Endothelial cell of umbilical vein (primary cell): ENCODE results near the gene MGLL. TPM values are rescaled to one million over a fixed set of nuclear protein-coding genes. Genes with fewer than 3 reads are reported as not detected.

Experiments used
- BruUV-seq: library from RNA; stranded (reverse); fragments of 400-500 nt; replicated peaks from 2 replicates; lab custom pipeline; 2021; lab: Mats Ljungman, UMichigan
- CTCF ChIA-PET: fragments of 300-600, 350-600 bp; sonication (Branson Sonifier 250); formaldehyde crosslinking; loops from one replicate; lab custom pipeline; 2021; ENCODE audit warnings: antibody characterized with exemption, inconsistent platforms; lab: Charles Lee
- POLR2A ChIA-PET: fragments of 300-600, 350-600 bp; sonication (Branson Sonifier 250); formaldehyde crosslinking; loops from one replicate; lab custom pipeline; 2021; ENCODE audit warnings: antibody characterized with exemption, inconsistent platforms; lab: Charles Lee
- DNase-seq: peaks from one replicate; pipeline ENCODE4 v3.0.0-alpha.2; 2011; ENCODE audit warnings: low read depth, low spot score
- FAIRE-seq: peaks from 2 replicates; lab custom pipeline; 2011; peaks lifted over from hg19 to GRCh38; lab: Jason Lieb, UNC
- H2AFZ ChIP-seq: 2 replicates; pipeline ENCODE4 v1.6.0; 2012; ENCODE audit warnings: low read depth, low read length, control low read depth, inconsistent platforms
- H3K27ac ChIP-seq: 2 replicates; pipeline ENCODE4 v1.5.1; 2011; ENCODE audit warnings: low read depth, mild to moderate bottlenecking, control low read depth, low read length, moderate library complexity; ENCODE audit not compliant: insufficient read depth
- H3K27me3 ChIP-seq, 2 experiments: 2 replicates each; pipeline versions ENCODE4 v1.6.0 to v1.6.1; 2011; ENCODE audit warnings: low read length in 2 of 2, mixed read lengths in 1 of 2; ENCODE audit not compliant: control insufficient read depth in 2 of 2, insufficient read depth in 2 of 2
- H3K36me3 ChIP-seq, 2 experiments: 2 replicates in 1 of 2; 3 replicates in 1 of 2; pipeline ENCODE4 v1.5.1; 2011; ENCODE audit warnings: low read length in 2 of 2, mild to moderate bottlenecking in 1 of 2, moderate library complexity in 1 of 2; ENCODE audit not compliant: control insufficient read depth in 2 of 2, insufficient read depth in 2 of 2; ENCODE audit errors: extremely low read depth in 1 of 2
- H3K4me1 ChIP-seq: 3 replicates; pipeline ENCODE4 v1.5.1; 2011; ENCODE audit warnings: mild to moderate bottlenecking, low read length; ENCODE audit not compliant: control insufficient read depth, insufficient read depth; ENCODE audit errors: extremely low read depth
- H3K4me2 ChIP-seq: 2 replicates; pipeline ENCODE4 v1.6.1; 2011; ENCODE audit warnings: low read length, control low read depth, mixed read lengths; ENCODE audit not compliant: insufficient read depth
- H3K4me3 ChIP-seq, 3 experiments: fragments of 200-600 bp in 1 of 3; sonication (generic), shearing (Covaris generic) in 1 of 3; replicated peaks in 1 of 3; 2 replicates each; pipeline ENCODE4 v1.5.1; 2011 to 2016; ENCODE audit warnings: control low read depth in 3 of 3, low read length in 3 of 3, mild to moderate bottlenecking in 2 of 3, inconsistent platforms in 1 of 3, low read depth in 1 of 3, moderate library complexity in 1 of 3; ENCODE audit not compliant: insufficient read depth in 1 of 3
- H3K79me2 ChIP-seq: 2 replicates; pipeline ENCODE4 v1.6.0; 2012; ENCODE audit warnings: low read length, inconsistent platforms; ENCODE audit not compliant: control insufficient read depth, insufficient read depth
- H3K9ac ChIP-seq: replicated peaks from 2 replicates; pipeline ENCODE3; 2011; ENCODE audit warnings: low read length, control low read depth; ENCODE audit not compliant: insufficient read depth; ENCODE audit errors: extremely low read depth
- H3K9me1 ChIP-seq: replicated peaks from 3 replicates; pipeline ENCODE4 v1.6.0; 2011; ENCODE audit warnings: mild to moderate bottlenecking, low read length; ENCODE audit not compliant: control insufficient read depth, insufficient read depth; ENCODE audit errors: extremely low read depth
- H3K9me3 ChIP-seq: replicated peaks from 2 replicates; pipeline ENCODE4 v1.5.1; 2012; ENCODE audit warnings: low read length, inconsistent platforms; ENCODE audit not compliant: control insufficient read depth, insufficient read depth
- H4K20me1 ChIP-seq: replicated peaks from 2 replicates; pipeline ENCODE3; 2011; ENCODE audit warnings: mild to moderate bottlenecking, low read length; ENCODE audit not compliant: control insufficient read depth, insufficient read depth; ENCODE audit errors: extremely low read depth
- CTCF ChIP-seq, 2 donors: IDR thresholded peaks; 1 replicate in 1 of 2; 2 replicates in 1 of 2; pipeline ENCODE4 v1.5.1; 2011; ENCODE audit warnings: low read length in 2 of 2, mild to moderate bottlenecking in 2 of 2, moderate library complexity in 2 of 2, control low read depth in 1 of 2, inconsistent platforms in 1 of 2, low read depth in 1 of 2; ENCODE audit not compliant: insufficient read depth in 1 of 2; ENCODE audit errors: extremely low read depth in 1 of 2
- EZH2 ChIP-seq: IDR thresholded peaks from 2 replicates; pipeline ENCODE4 v1.6.1; 2012; ENCODE audit warnings: borderline replicate concordance, low read depth, mild to moderate bottlenecking, moderate library complexity, low read length, inconsistent platforms; ENCODE audit not compliant: severe bottlenecking
- FOS ChIP-seq: IDR thresholded peaks from 2 replicates; pipeline ENCODE4 v1.6.1; 2011; ENCODE audit warnings: mild to moderate bottlenecking, low read length, moderate library complexity, borderline replicate concordance; ENCODE audit not compliant: insufficient read depth
- GATA2 ChIP-seq: IDR thresholded peaks from 2 replicates; pipeline ENCODE4 v1.7.0; 2011; ENCODE audit warnings: low read depth, mild to moderate bottlenecking, moderate library complexity, mixed read lengths, low read length; ENCODE audit not compliant: insufficient read length, insufficient read depth
- JUN ChIP-seq: IDR thresholded peaks from 2 replicates; pipeline ENCODE4 v1.6.1; 2011; ENCODE audit warnings: borderline replicate concordance, low read depth; ENCODE audit not compliant: insufficient read length, insufficient read depth
- MAX ChIP-seq: IDR thresholded peaks from 2 replicates; pipeline ENCODE4 v1.6.1; 2011; ENCODE audit not compliant: insufficient read depth, insufficient read length
- MYC ChIP-seq: IDR thresholded peaks from one replicate; pipeline ENCODE4 v1.6.1; 2011; ENCODE audit warnings: mild to moderate bottlenecking, low read depth, low read length
- POLR2A ChIP-seq: IDR thresholded peaks from 2 replicates; pipeline ENCODE4 v1.6.1; 2012; ENCODE audit warnings: low read depth, mild to moderate bottlenecking, control low read depth, low read length
- POLR2AphosphoS5 ChIP-seq: IDR thresholded peaks from 2 replicates; pipeline ENCODE4 v1.6.1; 2012; ENCODE audit warnings: low read depth, mild to moderate bottlenecking, control low read depth, low read length, moderate library complexity; ENCODE audit not compliant: insufficient read depth
- dilution Hi-C: fragments of 300-500 bp; cut with MboI; formaldehyde crosslinking; loops from one replicate; pipeline ENCODE4 v1.15.0; 2019; ENCODE audit warnings: low sequenced_read_pairs; ENCODE audit not compliant: extremely low pct_ligation_motif_present
- intact Hi-C: fragments of 100-400 bp; cut with micrococcal nuclease; formaldehyde crosslinking; loops from one replicate; pipeline ENCODE4 v1.10.0; 2022
- polyA plus RNA-seq, 4 experiments: library from polyadenylated mRNA; depleted of rRNA in 3 of 4; stranded (reverse) in 3 of 4; unstranded in 1 of 4; fragments of >200 nt; gene quantifications; 2 replicates each; pipeline versions ENCODE4 v1.2.1 to v1.2.3, GENCODE V29; 2011 to 2012; ENCODE audit warnings: missing spikeins in 1 of 4
- total RNA-seq: library from RNA; stranded (reverse); gene quantifications from 2 replicates; pipeline ENCODE4 v1.2.3, GENCODE V29; 2021

Gene MGLL
- total and polyA plus RNA-seq, 2 donors (not counting 3 experiments of a cell fraction or from before 2014, with no cell fraction given), result 30.7 to 60.2 TPM

DNA sequence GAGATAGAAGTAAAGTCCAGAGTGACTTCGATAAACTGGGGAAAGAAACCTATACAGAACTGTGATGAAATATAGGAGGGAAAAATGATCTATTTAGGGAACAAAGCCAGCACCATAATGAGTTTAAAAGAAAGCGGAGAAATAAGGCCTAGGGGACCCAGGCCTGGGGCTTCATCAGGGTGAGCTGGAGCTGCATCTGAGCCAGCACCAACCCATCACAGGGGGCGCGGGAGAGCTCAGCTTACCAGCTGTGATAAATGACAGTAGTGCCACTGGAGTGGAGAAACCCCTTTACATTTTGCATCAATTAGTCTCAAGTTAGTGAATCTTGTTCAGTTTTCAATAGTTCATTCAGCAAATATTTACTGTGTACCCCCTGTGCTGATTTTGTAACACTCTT, 172.1 kb downstream of the MGLL start:
- ChIA-PET POLR2A (no interaction called here), CTCF (interaction anchor here (1.1 to 3.7 kb wide), 8 partner anchors 12 to 483 kb away, joined by 3 to 41 read pairs (median 8); no protein-coding TSS in a partner anchor)
- no peak overlapping the region for H3K4me3 ChIP-seq
- no peaks in the 10 kb centered on the region for H3K79me2 ChIP-seq
- no peaks in the 10 kb centered on the region for H3K9me3 ChIP-seq
- no peak overlapping the region for H2AFZ ChIP-seq
- DNase-seq, result no peak
- H3K9ac ChIP-seq, result no peak overlapping the region
- no peak for FAIRE-seq
- no peaks in the 10 kb centered on the region for H3K27me3 ChIP-seq
- no peak overlapping the region for H3K27ac ChIP-seq
- H3K4me2 ChIP-seq, result no peak overlapping the region
- no peak for TF ChIP-seq MYC
- no peak for TF ChIP-seq CTCF (IDR thresholded peaks at IDR 0.05; ENCODE audit: extremely low read depth in 1 of 2, insufficient read depth in 1 of 2, low read depth in 1 of 2, low read length in 2 of 2)
- TF ChIP-seq POLR2A, result no peak
- TF ChIP-seq FOS, result no peak
- no peak for TF ChIP-seq EZH2
- TF ChIP-seq JUN, result no peak
- TF ChIP-seq POLR2AphosphoS5, result no peak
- no peak for TF ChIP-seq MAX
- no peak for TF ChIP-seq GATA2
- BruUV-seq, result no TSS peak
- H3K36me3 ChIP-seq, result no peaks in the 10 kb centered on the region
- H3K4me1 ChIP-seq, result no peaks in the 10 kb centered on the region
- dilution Hi-C loops (no loop called here), intact Hi-C loops (loop anchor here (5.0 kb wide), 1 partner anchor 482 kb away; no protein-coding TSS in a partner anchor)
- no peaks in the 10 kb centered on the region for H3K9me1 ChIP-seq
- no peaks in the 10 kb centered on the region for H4K20me1 ChIP-seq
